Neural crest cell (in vitro differentiated cells): ENCODE measurements around the gene PHTF2. TPM values are rescaled to one million over a fixed set of nuclear protein-coding genes. Genes with fewer than 3 reads are reported as not detected.
A peak's percentile ranks its signal among the peaks of the same experiment; 100 is the strongest.

Experiments used
- DNase-seq: peaks from one replicate; pipeline ENCODE4 v3.0.0; 2021; ENCODE audit warnings: low read depth, mixed read lengths, low spot score
- H3K27ac Mint-ChIP-seq: one replicate; pipeline ENCODE4 v1.8.0; 2021; ENCODE audit warnings: mild to moderate bottlenecking, mixed read lengths; ENCODE audit not compliant: unreplicated experiment
- H3K27me3 Mint-ChIP-seq: 2 replicates; pipeline ENCODE4 v1.8.0; 2021; ENCODE audit warnings: low read depth, mild to moderate bottlenecking, mixed read lengths
- H3K36me3 Mint-ChIP-seq: 2 replicates; pipeline ENCODE4 v1.8.0; 2021; ENCODE audit warnings: low read depth, mild to moderate bottlenecking, mixed read lengths
- H3K4me1 Mint-ChIP-seq: 2 replicates; pipeline ENCODE4 v1.8.0; 2021; ENCODE audit warnings: mixed read lengths
- H3K4me3 Mint-ChIP-seq: one replicate; pipeline ENCODE4 v1.8.0; 2021; ENCODE audit warnings: mild to moderate bottlenecking, mixed read lengths
- H3K9me3 Mint-ChIP-seq: 2 replicates; pipeline ENCODE4 v1.8.0; 2021; ENCODE audit warnings: mixed read lengths
- CTCF ChIP-seq: fragments of 200-600 bp; sonication (generic); conservative IDR thresholded peaks from 2 replicates; pipeline ENCODE4 v1.5.0; 2021; ENCODE audit warnings: antibody characterized with exemption, mild to moderate bottlenecking
- total RNA-seq: library from RNA; stranded (reverse); gene quantifications from 2 replicates; pipeline ENCODE4 v1.2.1, GENCODE V29; 2021

The PHTF2 gene
- total RNA-seq, 1 donor from 2014 or later, result 19.8 TPM

- Mint-ChIP-seq H3K4me3 (no peak overlapping the region), H3K36me3 (peaks cover 10% of the 10 kb centered on the region), H3K9me3 (no peaks in the 10 kb centered on the region), H3K4me1 (no peaks in the 10 kb centered on the region), H3K27ac (no peak overlapping the region), H3K27me3 (no peaks in the 10 kb centered on the region)
- DNase-seq, result no peak
- no peak for TF ChIP-seq CTCF
These were observed 133.3 kb downstream of the PHTF2 start for GRCh38 chr7:77931841-77932240.

GRCh38 chr7:77933394-77933793 lies 134.8 kb downstream of the PHTF2 start:
- peaks cover 10% of the 10 kb centered on the region for H3K36me3 Mint-ChIP-seq
- H3K4me1 Mint-ChIP-seq, result no peaks in the 10 kb centered on the region
- H3K9me3 Mint-ChIP-seq, result no peaks in the 10 kb centered on the region
- TF ChIP-seq CTCF, result no peak
- no peak overlapping the region for H3K27ac Mint-ChIP-seq
- no peak for DNase-seq
- H3K27me3 Mint-ChIP-seq, result no peaks in the 10 kb centered on the region
- H3K4me3 Mint-ChIP-seq, result no peak overlapping the region

GRCh38 chr7:77935652-77936348 lies 137.2 kb downstream of the PHTF2 start:
- peak; percentile 62 for TF ChIP-seq CTCF
- peaks cover 3% of the 10 kb centered on the region for H3K36me3 Mint-ChIP-seq

GRCh38 chr7:77940647-77941046 lies 142.1 kb downstream of the PHTF2 start:
- no peak overlapping the region for H3K4me3 Mint-ChIP-seq
- no peaks in the 10 kb centered on the region for H3K27me3 Mint-ChIP-seq
- DNase-seq, result peak; percentile 28
- no peak overlapping the region for H3K27ac Mint-ChIP-seq
- no peaks in the 10 kb centered on the region for H3K36me3 Mint-ChIP-seq
- TF ChIP-seq CTCF, result peak; percentile 80
- H3K9me3 Mint-ChIP-seq, result no peaks in the 10 kb centered on the region
- no peaks in the 10 kb centered on the region for H3K4me1 Mint-ChIP-seq

More at GRCh38 chr7:77935652-77936348, 137.2 kb downstream of the PHTF2 start:
- no peaks in the 10 kb centered on the region for H3K27me3 Mint-ChIP-seq
- H3K27ac Mint-ChIP-seq, result no peak overlapping the region
- H3K4me3 Mint-ChIP-seq, result no peak overlapping the region
- H3K9me3 Mint-ChIP-seq, result no peaks in the 10 kb centered on the region
- H3K4me1 Mint-ChIP-seq, result no peaks in the 10 kb centered on the region
- DNase-seq, result no peak

- H3K4me1 Mint-ChIP-seq, result no peaks in the 10 kb centered on the region
- no peaks in the 10 kb centered on the region for H3K9me3 Mint-ChIP-seq
- no peak overlapping the region for H3K4me3 Mint-ChIP-seq
- no peaks in the 10 kb centered on the region for H3K36me3 Mint-ChIP-seq
- no peak for TF ChIP-seq CTCF
- no peaks in the 10 kb centered on the region for H3K27me3 Mint-ChIP-seq
- H3K27ac Mint-ChIP-seq, result no peak overlapping the region
- no peak for DNase-seq
These were observed 143.9 kb downstream of the PHTF2 start for GRCh38 chr7:77942431-77942830.
